GM10266 (cell line): ENCODE measurements around the gene LRRIQ4.

Source experiments
- DNase-seq: peaks from one replicate; pipeline ENCODE4 v3.0.0; 2012; ENCODE audit errors: extremely low spot score
- TF ChIP-seq, protein P1 (sequence below): IDR thresholded peaks from 2 replicates; pipeline ENCODE4 v1.5.1; 2012; ENCODE audit warnings: mild to moderate bottlenecking, low read depth; ENCODE audit not compliant: control insufficient read depth, insufficient read depth; ENCODE audit errors: missing control alignments

LRRIQ4 gene

DNA sequence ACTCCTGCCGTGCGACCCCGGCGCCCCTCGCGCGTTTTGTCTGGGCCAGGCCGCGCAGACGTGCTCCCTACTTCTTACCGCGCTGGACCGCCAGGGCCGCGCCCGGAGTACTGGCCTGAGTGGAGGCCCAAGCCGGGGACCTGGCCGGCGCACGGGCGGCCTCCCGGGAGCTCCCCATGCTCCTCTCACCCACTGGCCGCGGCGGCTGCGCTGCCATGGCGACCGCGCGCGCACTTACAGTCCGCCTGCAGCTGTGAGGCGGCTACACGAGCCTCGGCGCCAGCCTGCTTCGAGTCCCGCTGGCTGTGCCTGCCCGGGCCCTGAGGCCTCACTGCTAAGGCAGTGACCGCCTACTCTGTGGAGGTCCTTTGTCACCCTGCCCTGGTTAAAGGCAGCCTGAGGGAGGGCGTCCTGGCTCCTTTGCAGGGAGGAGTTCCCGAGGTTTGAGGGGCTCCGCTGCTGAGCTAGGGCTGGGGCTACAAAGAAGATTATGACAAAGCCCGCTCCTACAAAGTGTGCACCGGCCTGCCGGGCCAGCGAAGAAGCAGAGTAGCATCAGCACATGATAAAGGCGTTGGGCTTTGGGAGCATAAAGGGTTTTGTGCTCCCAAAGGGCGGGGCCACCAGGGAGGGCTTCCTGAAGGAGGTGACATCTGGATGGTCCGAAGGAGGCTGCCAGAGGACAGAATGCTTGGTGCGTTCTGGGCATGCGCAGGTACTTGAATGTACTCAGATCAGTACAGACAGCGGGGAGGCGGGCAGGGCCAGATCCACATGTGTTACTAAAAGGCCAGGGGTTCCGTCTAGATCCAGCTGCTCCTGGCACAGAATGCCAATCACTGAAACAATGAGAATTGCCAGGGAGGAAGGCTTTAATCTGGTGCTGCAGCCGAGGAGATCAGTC lies at the start of gene LRRIQ4, which contains the start of gene LRRC34:
Gene LRRIQ4, plus strand, starts transcription at position 539 of the 904 bp plus-strand sequence. CDS start 9,052 bp downstream, outside the sequence.
Gene LRRC34, minus strand, starts transcription at position 573 of the 904 bp plus-strand sequence. Its CDS starts 356 bp downstream, at position 217.
- DNase-seq = peak; percentile 87
- TF ChIP-seq, protein P1, sequence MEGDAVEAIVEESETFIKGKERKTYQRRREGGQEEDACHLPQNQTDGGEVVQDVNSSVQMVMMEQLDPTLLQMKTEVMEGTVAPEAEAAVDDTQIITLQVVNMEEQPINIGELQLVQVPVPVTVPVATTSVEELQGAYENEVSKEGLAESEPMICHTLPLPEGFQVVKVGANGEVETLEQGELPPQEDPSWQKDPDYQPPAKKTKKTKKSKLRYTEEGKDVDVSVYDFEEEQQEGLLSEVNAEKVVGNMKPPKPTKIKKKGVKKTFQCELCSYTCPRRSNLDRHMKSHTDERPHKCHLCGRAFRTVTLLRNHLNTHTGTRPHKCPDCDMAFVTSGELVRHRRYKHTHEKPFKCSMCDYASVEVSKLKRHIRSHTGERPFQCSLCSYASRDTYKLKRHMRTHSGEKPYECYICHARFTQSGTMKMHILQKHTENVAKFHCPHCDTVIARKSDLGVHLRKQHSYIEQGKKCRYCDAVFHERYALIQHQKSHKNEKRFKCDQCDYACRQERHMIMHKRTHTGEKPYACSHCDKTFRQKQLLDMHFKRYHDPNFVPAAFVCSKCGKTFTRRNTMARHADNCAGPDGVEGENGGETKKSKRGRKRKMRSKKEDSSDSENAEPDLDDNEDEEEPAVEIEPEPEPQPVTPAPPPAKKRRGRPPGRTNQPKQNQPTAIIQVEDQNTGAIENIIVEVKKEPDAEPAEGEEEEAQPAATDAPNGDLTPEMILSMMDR = no peak

DNA sequence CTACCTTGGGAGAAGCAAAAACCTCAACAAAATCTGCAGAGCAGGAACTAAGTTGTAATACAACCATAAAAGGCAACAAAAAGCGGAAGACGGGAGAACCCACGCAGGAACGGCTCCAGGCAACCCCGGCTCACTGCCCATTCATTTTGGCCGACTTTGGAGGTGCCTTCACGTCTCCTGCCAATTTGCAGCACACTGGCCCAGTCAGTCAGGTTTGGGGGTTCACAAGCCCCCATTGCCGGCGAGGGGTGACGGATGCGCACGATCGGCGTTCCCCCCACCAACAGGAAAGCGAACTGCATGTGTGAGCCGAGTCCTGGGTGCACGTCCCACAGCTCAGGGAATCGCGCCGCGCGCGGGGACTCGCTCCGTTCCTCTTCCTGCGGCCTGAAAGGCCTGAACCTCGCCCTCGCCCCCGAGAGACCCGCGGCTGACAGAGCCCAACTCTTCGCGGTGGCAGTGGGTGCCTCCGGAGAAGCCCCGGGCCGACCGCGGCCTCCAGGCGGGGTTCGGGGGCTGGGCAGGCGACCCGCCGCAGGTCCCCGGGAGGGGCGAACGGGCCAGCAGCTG lies 48.3 kb upstream of the LRRIQ4 start:
- TF ChIP-seq, protein P1 = no peak

DNA sequence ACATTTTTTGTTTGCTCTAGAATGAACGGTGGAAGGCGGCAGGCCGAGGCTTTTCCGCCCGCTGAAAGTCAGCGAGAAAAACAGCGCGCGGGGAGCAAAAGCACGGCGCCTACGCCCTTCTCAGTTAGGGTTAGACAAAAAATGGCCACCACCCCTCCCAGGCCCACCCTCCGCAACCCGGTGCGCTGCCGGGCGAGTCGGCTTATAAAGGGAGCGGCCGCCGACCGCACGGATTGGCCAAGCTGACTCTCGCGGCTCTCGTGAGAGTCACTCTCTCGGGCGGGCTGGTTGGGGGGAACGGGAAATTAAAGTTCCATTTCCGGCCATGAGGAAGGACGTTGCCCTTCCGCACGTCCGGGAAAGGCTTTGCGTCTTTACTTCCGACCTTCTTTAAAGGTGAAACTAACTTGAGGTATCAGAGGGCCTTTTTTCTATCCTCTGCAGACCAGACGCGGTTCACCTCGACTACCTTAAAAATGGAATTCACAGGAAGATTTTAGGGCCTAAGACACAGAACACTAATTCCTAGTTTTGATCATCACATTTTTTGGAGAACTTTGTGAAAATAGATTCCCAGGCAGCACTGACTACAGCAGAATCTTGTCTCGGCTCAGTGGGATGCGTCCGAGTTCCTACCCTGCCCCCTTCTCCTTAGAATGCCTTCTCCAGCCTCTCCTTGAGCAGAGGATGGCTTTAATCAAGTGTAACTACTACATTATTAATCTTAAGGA lies 47.6 kb upstream of the LRRIQ4 start, which contains the start of gene TERC:
Gene TERC, minus strand, starts transcription at position 179 of the 731 bp plus-strand sequence.
- peak; percentile 93 for DNase-seq
- TF ChIP-seq, protein P1 = no peak

More for the DNA sequence above, 48.3 kb upstream of the LRRIQ4 start:
- DNase-seq = peak; percentile 86

DNA sequence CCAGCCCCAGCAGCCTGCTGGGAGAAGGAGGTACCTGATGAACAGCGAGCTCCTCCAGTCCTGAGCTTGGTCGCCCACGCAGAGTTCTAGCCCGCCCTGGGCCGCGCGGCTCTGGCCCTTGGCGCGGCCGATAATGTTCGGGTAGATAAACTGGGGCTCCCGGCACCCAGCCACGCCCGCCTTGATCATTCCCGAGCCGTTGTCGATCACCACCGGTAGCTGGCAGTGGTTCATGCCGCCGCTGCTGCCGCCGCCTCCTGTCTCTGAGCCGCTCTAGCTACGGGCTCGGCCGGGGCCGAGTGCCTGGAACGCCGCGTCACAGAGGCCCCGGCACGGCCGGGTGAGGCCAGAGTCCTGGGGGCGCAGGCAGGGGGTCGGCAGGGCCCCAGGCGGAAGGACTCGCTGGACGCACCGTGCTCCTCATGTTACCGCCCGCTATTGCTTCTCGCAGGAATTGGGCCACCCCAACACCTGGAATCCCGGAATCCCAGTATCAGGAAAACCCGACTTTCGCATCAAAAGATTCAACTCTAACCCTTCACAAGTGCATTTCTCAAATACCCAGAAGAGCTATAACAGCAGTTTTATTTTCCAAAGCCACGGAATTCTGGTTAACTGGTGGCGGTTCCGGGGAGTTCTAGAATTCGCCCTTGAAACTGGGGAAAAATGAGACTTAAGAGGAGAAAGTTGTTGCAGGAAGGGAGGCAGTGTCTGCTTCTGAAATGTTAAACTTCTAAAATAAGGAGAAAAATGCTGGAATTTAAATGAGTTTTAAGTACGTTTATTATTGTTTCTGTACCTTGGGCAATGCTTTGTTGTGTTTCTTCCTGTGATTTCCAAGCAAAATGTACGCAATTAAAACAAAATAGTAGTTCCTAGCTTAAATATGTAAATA lies 43.1 kb upstream of the LRRIQ4 start, which contains the start of gene ACTRT3:
Gene ACTRT3, minus strand, starts transcription at position 275 of the 895 bp plus-strand sequence. Its CDS starts 41 bp downstream, at position 234.
- TF ChIP-seq, protein P1 = peak; percentile 33
- DNase-seq = peak; percentile 86

DNA sequence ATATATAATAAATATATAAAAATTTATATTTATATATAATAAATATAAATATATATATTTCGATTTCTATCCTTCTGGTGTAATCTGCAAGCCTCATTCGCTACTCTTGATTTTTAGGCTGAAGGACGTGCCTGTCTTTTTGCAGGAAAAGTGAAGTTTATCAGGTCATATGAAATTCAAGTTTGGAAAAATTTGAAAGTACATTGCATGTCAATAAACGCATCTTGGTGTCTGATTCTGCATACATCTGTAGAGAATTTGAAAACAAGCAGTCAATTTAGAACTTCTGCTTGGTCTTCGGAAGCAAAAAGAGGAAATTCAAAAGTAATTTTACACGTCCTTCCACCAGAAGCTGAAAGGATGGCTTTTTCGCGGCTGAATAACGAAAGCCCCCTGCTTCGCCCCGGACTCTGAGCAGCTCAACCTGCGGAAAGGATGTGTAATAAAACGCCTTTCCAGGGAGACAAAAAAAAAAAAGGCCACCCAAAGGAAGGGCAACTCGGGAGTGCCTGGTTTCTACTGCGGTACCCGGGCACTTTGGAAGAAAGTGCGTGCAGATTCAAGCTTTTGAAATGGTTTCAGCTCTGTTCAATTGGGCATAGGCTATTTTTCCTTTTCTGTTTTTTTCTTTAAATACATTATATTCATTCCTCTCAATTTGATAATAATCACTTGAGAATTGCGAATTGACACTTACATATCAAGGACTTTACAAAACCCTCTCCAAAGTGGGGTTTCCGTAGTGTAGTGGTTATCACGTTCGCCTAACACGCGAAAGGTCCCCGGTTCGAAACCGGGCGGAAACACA lies 41.0 kb upstream of the LRRIQ4 start:
- DNase-seq = peak; percentile 47
- TF ChIP-seq, protein P1 = no peak

DNA sequence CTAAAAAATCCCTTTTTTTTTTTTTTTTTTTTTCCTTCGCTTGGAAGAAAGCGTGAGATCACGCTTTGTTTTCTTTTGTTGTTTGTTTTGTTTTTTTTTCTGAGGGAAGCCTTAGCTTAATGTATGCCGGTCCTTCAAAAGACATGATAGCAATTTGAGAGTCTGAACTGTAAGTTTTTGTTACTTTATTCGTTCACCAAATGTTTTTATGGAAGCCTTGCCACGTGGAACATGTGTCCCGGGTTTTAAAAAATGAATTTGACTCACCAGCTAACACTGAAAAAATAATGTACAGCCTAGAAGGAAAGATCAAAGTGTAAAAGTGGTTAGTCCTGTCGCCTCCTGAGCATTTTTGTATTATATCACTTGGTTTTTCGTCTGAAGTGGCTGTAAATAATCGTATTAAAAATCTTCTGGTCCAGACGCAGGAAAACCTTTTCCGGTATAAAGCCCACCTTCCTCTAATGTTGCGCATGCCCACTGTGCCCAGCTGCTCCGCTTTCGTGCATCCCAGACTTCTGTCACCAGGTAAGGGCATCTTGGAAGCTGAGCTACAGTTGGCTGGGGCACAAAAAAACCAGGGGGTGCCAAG lies 40.3 kb upstream of the LRRIQ4 start:
- TF ChIP-seq, protein P1 = no peak
- peak; percentile 68 for DNase-seq
